ENCODE results near the gene MAPRE3. TPM values are rescaled to one million over a fixed set of nuclear protein-coding genes. Genes with fewer than 3 reads are reported as not detected.
"Not testable (repeated sequence)": the region's sequence is repeated elsewhere in the genome, so short reads cannot be mapped to it uniquely, and the experiment has no call there.

MAPRE3 gene
- total RNA-seq: 10 to 100 TPM in 1 of 2 donors, 1 to 10 TPM in 1; 9.3 to 15.8 TPM

GRCh38 chr2:26970244-26970927 lies at the start of gene MAPRE3:
Gene MAPRE3, plus strand, starts transcription at chr2:26970637. Its CDS starts 51,582 bp downstream, at chr2:27022219.
- DNase-seq (peak; percentile 80 to 90 (median 83)), ATAC-seq (peak; percentile 93)
- 0 to 1% methylated on average over 12 to 51 of the region's 69 CpGs for WGBS, 2 donors
- Histone ChIP-seq H3K4me3 (peak within 1 kb of the TSS; percentile 63 to 65), H3K4me1 (peaks cover 21% of the 10 kb centered on the region), H3K27me3 (no peaks in the 10 kb centered on the region), H3K27ac (peak within 1 kb of the TSS; percentile 50 to 71 (median 62)), H3K9me3 (no peaks in the 10 kb centered on the region), H3K36me3 (replicated peaks in 1 of 2; ENCODE audit: insufficient read depth in 1 of 2, low read depth in 2 of 2) (no peaks in the 10 kb centered on the region)
- peak in 1 of 3 donors; percentile 39 for TF ChIP-seq POLR2A (IDR thresholded peaks at IDR 0.05)
- no peak for TF ChIP-seq CTCF (IDR thresholded peaks at IDR 0.05)
- intact Hi-C loops (cut with DNase I): no loop called here

GRCh38 chr2:26921323-26921722 lies 49.1 kb upstream of the MAPRE3 start:
- ATAC-seq (no peak), DNase-seq (no peak)
- Histone ChIP-seq H3K27me3 (no peaks in the 10 kb centered on the region), H3K27ac (no peak overlapping the region), H3K9me3 (no peaks in the 10 kb centered on the region), H3K36me3 (replicated peaks in 1 of 2; ENCODE audit: insufficient read depth in 1 of 2, low read depth in 2 of 2) (no peaks in the 10 kb centered on the region), H3K4me3 (no peak overlapping the region), H3K4me1 (no peaks in the 10 kb centered on the region)
- 83 to 93% methylated on average over 5 of the region's 5 CpGs for WGBS, 2 donors
- no peak for TF ChIP-seq CTCF (IDR thresholded peaks at IDR 0.05)
- no peak for TF ChIP-seq POLR2A (IDR thresholded peaks at IDR 0.05)
- intact Hi-C loops (cut with DNase I): no loop called here

GRCh38 chr2:26922405-26923188 lies 47.8 kb upstream of the MAPRE3 start:
- Histone ChIP-seq H3K4me3 (no peak overlapping the region), H3K27me3 (no peaks in the 10 kb centered on the region), H3K36me3 (replicated peaks in 1 of 2; ENCODE audit: insufficient read depth in 1 of 2, low read depth in 2 of 2) (no peaks in the 10 kb centered on the region), H3K9me3 (no peaks in the 10 kb centered on the region), H3K27ac (no peak overlapping the region), H3K4me1 (no peaks in the 10 kb centered on the region)
- ATAC-seq (peak; percentile 70), DNase-seq (peak; percentile 34 to 66 (median 57))
- WGBS, 2 donors: 4 to 8% methylated on average over 8 of the region's 8 CpGs
- intact Hi-C loops (cut with DNase I): no loop called here
- no peak for TF ChIP-seq POLR2A (IDR thresholded peaks at IDR 0.05)
- peak; percentile 29 to 63 (median 48) for TF ChIP-seq CTCF (IDR thresholded peaks at IDR 0.05)

- H3K4me3 ChIP-seq; H3K9me3 ChIP-seq; H3K36me3 ChIP-seq (replicated peaks in 1 of 2; ENCODE audit: insufficient read depth in 1 of 2, low read depth in 2 of 2); H3K27me3 ChIP-seq; H3K27ac ChIP-seq; H3K4me1 ChIP-seq; DNase-seq; intact Hi-C loops (cut with DNase I); ATAC-seq: not testable (repeated sequence)
- WGBS, 2 donors: 30 to 69% methylated on average over 1 of the region's 1 CpG
These were observed 47.3 kb upstream of the MAPRE3 start for GRCh38 chr2:26923189-26923466.

- H3K36me3 ChIP-seq (replicated peaks in 1 of 2; ENCODE audit: insufficient read depth in 1 of 2, low read depth in 2 of 2): no peaks in the 10 kb centered on the region
- no peaks in the 10 kb centered on the region for H3K9me3 ChIP-seq
- 88 to 91% methylated on average over 11 to 14 of the region's 14 CpGs for WGBS, 2 donors
- H3K27me3 ChIP-seq: no peaks in the 10 kb centered on the region
- no peak overlapping the region for H3K4me3 ChIP-seq
- intact Hi-C loops (cut with DNase I): no loop called here
- no peak for ATAC-seq
- H3K27ac ChIP-seq: no peak overlapping the region
- no peaks in the 10 kb centered on the region for H3K4me1 ChIP-seq
- no peak for DNase-seq
- TF ChIP-seq POLR2A (IDR thresholded peaks at IDR 0.05) (no peak), CTCF (IDR thresholded peaks at IDR 0.05) (no peak)
These were observed 45.7 kb upstream of the MAPRE3 start for GRCh38 chr2:26924731-26925099.

Data from body of pancreas (tissue), 4 donors.